Activated CD4-positive, alpha-beta T cell treated with anti-CD3 and anti-CD28 coated beads, Interleukin-2, amount 10 ng/mL, durations not matched to agents 7 days and 5 days (primary cell): Measurements from ENCODE around the gene DTX2. TPM values are rescaled to one million over a fixed set of nuclear protein-coding genes. Genes with fewer than 3 reads are reported as not detected.

Experiments
- total RNA-seq, 2 experiments: library from RNA; stranded (reverse); gene quantifications; one replicate each; pipeline ENCODE4 v1.2.3, GENCODE V29; 2021

Gene DTX2
- total RNA-seq, 2 experiments from 2014 or later = 31.5 to 35.8 TPM

Other genes with a start within 250 kb of the DTX2 start
- 10 to 100 TPM; 27.0 to 28.1 TPM for gene HSPB1, start 159.0 kb upstream of the DTX2 start, total RNA-seq
- gene YWHAG, start 102.7 kb upstream of the DTX2 start, total RNA-seq = 10 to 100 TPM; 68.0 to 75.1 TPM
- gene SSC4D, start 52.0 kb upstream of the DTX2 start, total RNA-seq = under 1 TPM; 0.32 to 0.60 TPM
- 1 to 10 TPM; 1.0 to 1.1 TPM for gene ZP3, start 36.8 kb upstream of the DTX2 start, total RNA-seq
- 1 to 10 TPM; 1.3 to 1.5 TPM for gene UPK3B, start 48.8 kb downstream of the DTX2 start, total RNA-seq
- under 1 TPM; 0.30 to 0.58 TPM for gene SPDYE16, start 81.6 kb downstream of the DTX2 start, total RNA-seq
- 10 to 100 TPM; 11.3 to 12.4 TPM for gene POMZP3, start 165.6 kb downstream of the DTX2 start, total RNA-seq